Lung (tissue), 12 donors: ENCODE measurements around the gene GREM2. TPM values are rescaled to one million over a fixed set of nuclear protein-coding genes. Genes with fewer than 3 reads are reported as not detected.

Experiments
- ATAC-seq: fragments of 200-7000 bp; cut with Tn5 transposase; one replicate; pipeline ENCODE4 v1.9.1; 2020; ENCODE audit warnings: moderate number of reproducible peaks; ENCODE audit not compliant: insufficient read depth, low FRiP score
- DNase-seq, 3 donors: peaks; one replicate each; pipeline ENCODE4 v3.0.0-alpha.2; 2013 to 2017
- H3K27ac ChIP-seq, 2 donors: one replicate each; pipeline ENCODE4 v1.5.1; 2013; ENCODE audit warnings: mild to moderate bottlenecking in 2 of 2, moderate library complexity in 2 of 2, control low read depth in 1 of 2, inconsistent platforms in 1 of 2, low read depth in 1 of 2, low read length in 1 of 2
- H3K27me3 ChIP-seq, 3 donors: one replicate each; pipeline ENCODE4 v1.5.1; 2013; ENCODE audit warnings: low read length in 2 of 3; ENCODE audit not compliant: control insufficient read depth in 3 of 3, insufficient read depth in 3 of 3
- H3K36me3 ChIP-seq, 4 donors: one replicate each; pipeline ENCODE4 v1.5.1; 2013; ENCODE audit warnings: low read length in 4 of 4, mild to moderate bottlenecking in 1 of 4, moderate library complexity in 1 of 4; ENCODE audit not compliant: control insufficient read depth in 4 of 4, insufficient read depth in 4 of 4
- H3K4me1 ChIP-seq, 5 donors: one replicate each; pipeline ENCODE4 v1.5.1; 2013; ENCODE audit warnings: low read length in 5 of 5, mild to moderate bottlenecking in 2 of 5, moderate library complexity in 1 of 5; ENCODE audit not compliant: control insufficient read depth in 5 of 5, insufficient read depth in 5 of 5
- H3K4me3 ChIP-seq: one replicate; pipeline ENCODE4 v1.5.1; 2013; ENCODE audit warnings: mild to moderate bottlenecking, control low read depth, moderate library complexity
- H3K9ac ChIP-seq, 2 donors: one replicate each; pipeline ENCODE4 v1.5.1; 2013; ENCODE audit warnings: low read length in 2 of 2, control low read depth in 1 of 2; ENCODE audit not compliant: insufficient read depth in 1 of 2
- H3K9me3 ChIP-seq, 4 donors: one replicate each; pipeline ENCODE4 v1.5.1; 2013; ENCODE audit warnings: low read length in 3 of 4, mild to moderate bottlenecking in 1 of 4, moderate library complexity in 1 of 4; ENCODE audit not compliant: control insufficient read depth in 4 of 4, insufficient read depth in 3 of 4
- CTCF ChIP-seq: IDR thresholded peaks from 2 replicates; pipeline ENCODE4 v1.5.1; 2012; ENCODE audit warnings: mild to moderate bottlenecking; ENCODE audit errors: control extremely low read depth, extremely low read depth
- WGBS, 2 donors: extraction: QIAGEN DNeasy Blood & Tissue Kit; methylation state at CpG; one replicate each; pipeline ENCODE4 v1.1.7; 2013; 5-methylcytosine and 5-hydroxymethylcytosine counted together
- polyA plus RNA-seq, 2 donors: library from polyadenylated mRNA; stranded (reverse); fragments of 200-250 nt; gene quantifications; one replicate each; pipeline ENCODE4 v1.2.1, GENCODE V29; 2013
- total RNA-seq, 2 donors: library from RNA; depleted of rRNA in 1 of 2; stranded (reverse); fragments of >200 nt in 1 of 2; gene quantifications; one replicate each; pipeline ENCODE4 v1.2.1, GENCODE V29; 2014 to 2021
- donor health status: control.
- donor health status: control.
- donor health status: Bipolar disorder and iron deficiency.
- donor health status: healthy.
- donor health status: DM: yes; HTN: yes; CAD: no.

The GREM2 gene
- total and polyA plus RNA-seq, 4 donors, result 0.47 to 8.8 (median 0.76) TPM

GRCh38 chr1:240599299-240599698 lies 12.7 kb downstream of the GREM2 start:
- TF ChIP-seq CTCF, result no peak
- no peak for DNase-seq
- no peaks in the 10 kb centered on the region for H3K36me3 ChIP-seq
- 67 to 80% methylated on average over 3 of the region's 3 CpGs for WGBS, 2 donors
- no peak for ATAC-seq
- H3K4me3 ChIP-seq, result no peak overlapping the region
- H3K9ac ChIP-seq, result no peak overlapping the region
- H3K27me3 ChIP-seq, result no peaks in the 10 kb centered on the region
- H3K9me3 ChIP-seq, result no peaks in the 10 kb centered on the region
- H3K4me1 ChIP-seq, result peaks cover 0 to 6% (median 4%) of the 10 kb centered on the region in 5 donors
- H3K27ac ChIP-seq, result no peak overlapping the region

GRCh38 chr1:240598216-240599001 lies 13.5 kb downstream of the GREM2 start:
- Histone ChIP-seq H3K9me3 (no peaks in the 10 kb centered on the region), H3K4me1 (peaks cover 0 to 6% (median 4%) of the 10 kb centered on the region in 5 donors), H3K27ac (no peak overlapping the region), H3K9ac (no peak overlapping the region), H3K36me3 (no peaks in the 10 kb centered on the region), H3K4me3 (no peak overlapping the region), H3K27me3 (no peaks in the 10 kb centered on the region)
- no peak for ATAC-seq
- no peak for DNase-seq
- TF ChIP-seq CTCF, result no peak
- WGBS, 2 donors, result 80 to 81% methylated on average over 3 of the region's 3 CpGs

- 48 to 64% methylated on average over 12 of the region's 12 CpGs for WGBS, 2 donors
- ATAC-seq, result no peak
Observed at GRCh38 chr1:240597153-240597745, 14.7 kb downstream of the GREM2 start.

More at GRCh38 chr1:240597153-240597745, 14.7 kb downstream of the GREM2 start:
- H3K27me3 ChIP-seq, result no peaks in the 10 kb centered on the region
- peak in 2 of 3 donors; percentile 36 to 37 for DNase-seq
- peak overlapping the region in 1 of 2 donors; percentile 40 for H3K27ac ChIP-seq
- H3K4me3 ChIP-seq, result no peak overlapping the region
- no peak for TF ChIP-seq CTCF
- H3K9ac ChIP-seq, result peak overlapping the region in 1 of 2 donors; percentile 62
- peaks cover 0 to 6% (median 4%) of the 10 kb centered on the region in 5 donors for H3K4me1 ChIP-seq
- no peaks in the 10 kb centered on the region for H3K36me3 ChIP-seq
- no peaks in the 10 kb centered on the region for H3K9me3 ChIP-seq
